AG10803 (cell line): ENCODE measurements around the gene ATF2.

Experiments used
- DNase-seq: peaks from one replicate; pipeline ENCODE4 v3.0.0; 2010; ENCODE audit warnings: low read depth
- H3K4me3 ChIP-seq: 2 replicates; pipeline ENCODE4 v1.5.1; 2011; ENCODE audit warnings: mild to moderate bottlenecking, low read length, control low read depth
- TF ChIP-seq, protein P1 (sequence below): conservative IDR thresholded peaks from 2 replicates; pipeline ENCODE4 v1.5.1; 2011; ENCODE audit warnings: mild to moderate bottlenecking, low read length, control low read depth, inconsistent platforms

The ATF2 gene

DNA sequence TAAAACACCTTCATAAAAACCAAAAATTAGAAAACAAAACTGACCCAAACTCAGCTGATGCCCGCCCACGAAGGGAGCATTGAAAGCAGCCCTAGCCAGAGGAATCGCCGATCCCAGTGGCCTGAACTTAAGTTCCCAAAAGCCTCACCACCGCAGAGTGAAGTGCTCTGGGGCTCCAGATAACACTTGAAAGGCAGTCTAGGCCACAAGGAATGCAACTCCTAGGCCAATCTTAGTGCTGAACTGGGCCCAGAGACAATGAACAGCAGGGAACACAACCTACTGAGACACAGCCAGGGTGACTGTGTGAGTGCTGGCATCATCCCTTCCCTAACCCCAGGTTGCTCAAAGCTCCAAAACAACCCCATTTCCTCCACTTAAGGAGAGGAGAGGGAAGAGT is 103.2 kb downstream of the ATF2 start:
- no peak for DNase-seq
- TF ChIP-seq, protein P1, sequence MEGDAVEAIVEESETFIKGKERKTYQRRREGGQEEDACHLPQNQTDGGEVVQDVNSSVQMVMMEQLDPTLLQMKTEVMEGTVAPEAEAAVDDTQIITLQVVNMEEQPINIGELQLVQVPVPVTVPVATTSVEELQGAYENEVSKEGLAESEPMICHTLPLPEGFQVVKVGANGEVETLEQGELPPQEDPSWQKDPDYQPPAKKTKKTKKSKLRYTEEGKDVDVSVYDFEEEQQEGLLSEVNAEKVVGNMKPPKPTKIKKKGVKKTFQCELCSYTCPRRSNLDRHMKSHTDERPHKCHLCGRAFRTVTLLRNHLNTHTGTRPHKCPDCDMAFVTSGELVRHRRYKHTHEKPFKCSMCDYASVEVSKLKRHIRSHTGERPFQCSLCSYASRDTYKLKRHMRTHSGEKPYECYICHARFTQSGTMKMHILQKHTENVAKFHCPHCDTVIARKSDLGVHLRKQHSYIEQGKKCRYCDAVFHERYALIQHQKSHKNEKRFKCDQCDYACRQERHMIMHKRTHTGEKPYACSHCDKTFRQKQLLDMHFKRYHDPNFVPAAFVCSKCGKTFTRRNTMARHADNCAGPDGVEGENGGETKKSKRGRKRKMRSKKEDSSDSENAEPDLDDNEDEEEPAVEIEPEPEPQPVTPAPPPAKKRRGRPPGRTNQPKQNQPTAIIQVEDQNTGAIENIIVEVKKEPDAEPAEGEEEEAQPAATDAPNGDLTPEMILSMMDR: no peak

DNA sequence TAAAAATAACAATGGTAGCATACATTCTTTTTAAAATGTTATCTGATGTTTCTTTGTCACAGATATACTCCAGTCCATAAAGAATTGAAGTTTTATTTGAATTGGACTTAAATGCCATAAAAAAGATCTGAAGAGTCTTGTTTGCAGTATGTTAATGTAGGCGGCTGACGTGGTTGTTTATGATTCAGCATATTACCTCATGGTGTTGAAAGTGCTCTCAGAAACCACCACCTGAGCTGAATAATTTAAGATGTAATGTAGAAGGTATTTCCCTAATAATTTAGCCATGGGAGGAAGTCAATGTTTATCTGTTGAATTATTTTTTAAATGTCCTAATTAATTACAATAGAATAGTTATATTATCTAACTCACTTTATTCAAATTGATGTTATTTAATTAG is 104.3 kb downstream of the ATF2 start:
- no peak overlapping the region for H3K4me3 ChIP-seq
- DNase-seq: no peak
- TF ChIP-seq, protein P1: no peak

More for the DNA sequence above, 103.2 kb downstream of the ATF2 start:
- no peak overlapping the region for H3K4me3 ChIP-seq

DNA sequence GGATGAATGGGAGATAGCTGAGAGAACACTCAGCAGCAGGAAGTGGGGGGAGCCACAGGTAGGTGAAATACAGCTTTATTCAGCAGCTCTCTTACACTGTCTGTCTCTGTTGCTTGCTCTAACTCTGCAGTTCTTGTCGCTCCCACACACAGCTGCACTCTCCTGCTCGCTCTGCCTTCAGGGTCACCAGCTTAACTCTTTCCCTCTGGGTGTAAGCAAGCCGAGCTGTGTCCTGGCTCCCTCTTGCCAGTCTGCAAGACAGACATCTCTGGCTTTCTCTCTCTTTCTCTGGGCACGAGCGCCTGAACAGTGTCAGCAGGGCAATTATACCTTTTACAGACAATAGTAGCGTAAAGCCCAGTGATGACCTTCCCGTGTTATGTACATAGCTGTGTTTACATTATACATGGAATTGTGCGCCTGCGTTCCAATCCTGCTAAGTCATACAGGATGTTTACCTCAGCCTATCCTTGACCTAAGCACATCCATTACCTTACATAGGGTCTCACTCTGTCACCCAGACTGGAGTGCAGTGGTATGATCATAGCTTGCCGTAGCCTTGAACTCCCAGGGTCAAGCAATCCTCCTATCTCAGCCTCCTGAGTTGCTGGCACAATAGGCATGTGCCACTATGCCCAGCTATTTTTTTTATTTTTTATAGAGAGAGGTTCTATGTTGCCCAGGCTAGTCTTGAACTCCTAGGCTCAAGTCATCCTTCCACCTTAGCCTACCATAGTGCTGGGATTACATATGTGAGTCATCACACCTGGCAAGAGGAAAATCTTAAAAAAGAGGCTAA is 105.0 kb downstream of the ATF2 start:
- no peak overlapping the region for H3K4me3 ChIP-seq
- no peak for DNase-seq
- TF ChIP-seq, protein P1: no peak

DNA sequence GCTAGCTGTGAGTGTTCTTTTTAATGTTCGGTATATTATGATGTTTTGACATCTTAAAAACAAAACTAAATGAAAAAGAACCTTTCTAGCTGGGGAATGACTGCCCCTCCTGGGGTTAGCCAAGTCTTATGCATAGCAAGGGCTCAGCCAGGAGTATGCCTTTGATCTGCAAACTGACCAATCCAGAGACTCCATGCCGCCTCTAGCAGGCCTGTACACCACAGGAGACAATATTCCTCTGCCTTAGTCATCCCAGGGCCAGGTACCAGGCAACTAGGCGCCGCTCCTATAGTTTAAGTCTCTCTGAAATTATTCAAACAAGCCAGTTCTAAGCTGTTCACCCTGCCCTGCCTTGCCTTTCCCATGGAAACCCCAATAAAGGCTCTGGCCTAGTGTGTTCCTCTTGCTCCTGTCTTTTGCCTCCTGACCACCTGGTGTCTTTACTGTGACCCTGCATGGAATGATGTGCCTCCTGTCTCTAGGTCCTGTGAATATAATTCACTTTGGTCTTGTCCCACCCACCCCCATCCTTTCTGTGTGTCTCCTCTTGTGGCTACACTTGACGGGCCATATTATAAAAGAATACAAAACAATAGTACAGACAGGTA is 110.8 kb downstream of the ATF2 start:
- H3K4me3 ChIP-seq: no peak overlapping the region
- TF ChIP-seq, protein P1: no peak

DNA sequence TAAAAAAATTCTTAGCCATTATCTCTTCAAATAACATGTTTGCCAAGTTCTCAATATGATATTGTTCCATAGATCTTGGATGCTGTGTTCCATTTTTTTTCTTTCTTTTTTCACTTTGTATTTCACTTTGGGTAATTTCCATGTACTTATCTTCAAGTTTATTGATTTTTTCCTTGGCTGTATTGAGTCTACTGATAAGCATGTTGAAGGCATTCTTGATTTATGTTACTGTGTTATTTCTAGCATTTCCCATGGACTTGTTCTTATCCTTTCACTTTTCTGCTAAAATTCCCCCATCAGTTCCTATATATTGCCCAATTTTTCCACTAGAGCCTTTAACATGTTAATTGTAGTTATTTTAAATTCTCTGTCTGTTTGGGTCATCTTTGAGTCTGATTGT is 112.0 kb downstream of the ATF2 start:
- no peak for DNase-seq
- TF ChIP-seq, protein P1: no peak

More for the DNA sequence above, 110.8 kb downstream of the ATF2 start:
- DNase-seq: no peak

DNA sequence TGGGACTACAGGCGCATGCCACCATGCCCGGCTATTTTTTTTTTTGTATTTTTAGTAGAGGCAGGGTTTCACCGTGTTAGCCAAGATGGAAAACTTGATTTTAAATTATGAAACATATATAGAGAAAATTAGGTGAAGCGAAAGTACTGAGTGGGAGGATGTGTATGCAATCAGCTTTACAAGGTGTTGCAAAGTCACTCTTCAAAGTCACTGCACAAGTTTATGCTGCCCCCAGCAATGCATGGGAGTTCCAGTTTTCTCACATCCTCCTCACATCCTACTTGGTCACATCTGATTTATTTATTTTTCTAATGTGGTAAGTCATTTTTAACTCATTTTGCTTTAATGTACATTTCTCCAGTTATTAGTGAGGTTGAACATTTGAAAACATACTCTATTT is 113.7 kb downstream of the ATF2 start:
- TF ChIP-seq, protein P1: no peak
- no peak for DNase-seq
- no peak overlapping the region for H3K4me3 ChIP-seq

More for the DNA sequence above, 112.0 kb downstream of the ATF2 start:
- H3K4me3 ChIP-seq: no peak overlapping the region

DNA sequence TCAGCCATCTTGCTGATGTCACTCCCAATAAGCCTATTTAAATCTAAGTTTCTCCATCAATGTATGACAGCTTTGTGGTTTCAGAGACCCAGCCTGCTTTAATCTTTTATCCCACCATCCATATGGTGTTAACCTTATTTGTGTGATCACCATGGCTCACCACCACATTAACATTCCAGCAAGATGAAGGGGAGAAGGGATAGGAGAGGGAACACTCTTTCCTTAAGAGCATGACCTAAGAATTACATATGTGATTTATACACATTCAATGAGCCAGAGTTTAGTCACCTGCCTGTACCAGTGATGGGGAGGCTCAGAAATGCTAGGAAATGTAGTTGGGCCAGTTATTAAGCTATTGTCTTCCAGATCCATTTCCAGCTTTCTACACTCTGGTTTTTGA is 118.3 kb downstream of the ATF2 start:
- no peak overlapping the region for H3K4me3 ChIP-seq
- TF ChIP-seq, protein P1: no peak
- peak; percentile 4 for DNase-seq
